Fibroblast of skin of back (primary cell): ENCODE results near the gene TSPEAR.
"Not testable (repeated sequence)": the region's sequence is repeated elsewhere in the genome, so short reads cannot be mapped to it uniquely, and the experiment has no call there.

Experiments
- DNase-seq: peaks from one replicate; pipeline ENCODE4 v3.0.0-alpha.2; 2013

The TSPEAR gene

GRCh38 chr21:44496564-44497550 is 214.5 kb downstream of the TSPEAR start:
- no peak for DNase-seq

- DNase-seq, result no peak
Measured at GRCh38 chr21:44495611-44496563, 215.5 kb downstream of the TSPEAR start.

DNA sequence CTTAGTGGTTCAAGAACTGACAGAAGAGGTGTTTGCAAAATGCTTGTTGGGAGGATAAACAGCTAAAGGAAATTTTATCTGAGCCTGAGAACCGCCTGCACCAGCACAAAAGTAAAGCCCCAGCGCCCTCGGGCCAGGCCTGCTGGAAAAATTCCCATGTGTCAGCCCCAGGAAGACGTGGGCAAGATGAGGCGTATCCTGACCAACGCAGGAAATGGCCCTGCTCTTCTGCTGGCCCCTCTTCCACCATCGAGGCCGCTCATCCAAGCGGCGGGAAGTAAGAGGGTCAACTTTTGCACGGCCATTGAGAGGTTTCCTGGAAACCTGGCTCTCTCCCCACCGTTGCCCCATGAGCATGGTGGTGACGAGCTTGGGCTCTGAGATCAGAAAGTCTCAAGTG is 216.4 kb downstream of the TSPEAR start:
- DNase-seq, result no peak

- DNase-seq, result no peak
Measured at GRCh38 chr21:44494418-44494817, 217.0 kb downstream of the TSPEAR start.

GRCh38 chr21:44492567-44493385 is 218.6 kb downstream of the TSPEAR start:
- no peak for DNase-seq

DNA sequence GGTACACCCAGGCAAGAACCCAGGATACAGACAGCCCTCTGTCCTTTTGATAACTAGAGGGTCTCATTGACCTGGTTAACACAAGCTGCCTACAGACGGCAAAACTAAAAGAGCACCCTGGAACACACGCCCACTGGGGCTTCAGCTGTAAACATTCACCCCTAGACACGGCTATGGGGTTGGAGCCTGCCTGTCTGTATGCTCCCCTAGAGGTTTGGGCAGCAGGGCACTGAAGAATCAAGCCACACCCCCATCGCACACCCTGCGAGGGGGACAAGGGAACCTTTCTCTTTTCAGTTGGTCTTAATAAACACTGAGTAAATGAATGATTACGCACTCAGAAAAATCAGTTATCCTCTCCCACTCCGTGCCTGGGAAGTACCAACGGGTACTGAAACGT is 220.6 kb downstream of the TSPEAR start:
- DNase-seq, result no peak

DNA sequence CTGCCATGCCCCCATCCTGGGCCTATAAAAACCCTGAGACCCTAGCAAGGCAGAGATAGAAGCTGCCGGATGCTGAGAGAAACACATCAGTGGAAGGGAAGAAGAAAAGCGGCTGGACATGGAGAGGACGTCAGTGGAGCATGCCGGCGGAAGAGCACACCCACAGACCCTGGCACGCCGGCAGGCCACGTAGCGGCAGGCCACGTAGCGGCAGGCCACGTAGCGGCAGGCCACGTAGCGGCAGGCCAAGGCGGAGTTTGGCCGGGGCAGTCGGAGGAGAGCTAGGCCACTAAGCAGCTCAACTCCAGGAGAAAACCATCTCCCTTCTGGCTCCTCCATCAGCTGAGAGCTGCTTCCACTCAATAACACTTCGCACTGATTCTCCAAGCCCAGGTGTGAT is 221.0 kb downstream of the TSPEAR start:
- DNase-seq, result no peak

- DNase-seq, result no peak
Measured at GRCh38 chr21:44489962-44490361, 221.4 kb downstream of the TSPEAR start.

DNA sequence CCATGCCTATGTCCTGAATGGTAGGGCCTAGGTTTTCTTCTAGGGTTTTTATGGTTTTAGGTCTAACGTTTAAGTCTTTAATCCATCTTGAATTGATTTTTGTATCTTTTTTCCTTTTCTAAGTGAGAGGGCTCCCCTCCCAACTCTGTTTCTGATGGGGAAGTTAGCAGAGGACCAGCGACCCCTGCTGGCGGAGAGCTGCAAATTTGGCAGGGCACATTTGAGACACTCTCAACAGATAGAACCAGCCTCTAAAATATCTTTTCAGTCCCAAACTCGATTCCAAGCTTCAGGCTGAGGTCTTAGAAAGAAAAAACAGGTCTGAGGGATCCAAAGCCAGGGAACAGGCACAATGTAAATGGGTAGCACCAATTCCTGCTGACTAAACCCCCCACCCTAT is 223.5 kb downstream of the TSPEAR start:
- no peak for DNase-seq

- no peak for DNase-seq
Measured at GRCh38 chr21:44486302-44486701, 225.1 kb downstream of the TSPEAR start.

DNA sequence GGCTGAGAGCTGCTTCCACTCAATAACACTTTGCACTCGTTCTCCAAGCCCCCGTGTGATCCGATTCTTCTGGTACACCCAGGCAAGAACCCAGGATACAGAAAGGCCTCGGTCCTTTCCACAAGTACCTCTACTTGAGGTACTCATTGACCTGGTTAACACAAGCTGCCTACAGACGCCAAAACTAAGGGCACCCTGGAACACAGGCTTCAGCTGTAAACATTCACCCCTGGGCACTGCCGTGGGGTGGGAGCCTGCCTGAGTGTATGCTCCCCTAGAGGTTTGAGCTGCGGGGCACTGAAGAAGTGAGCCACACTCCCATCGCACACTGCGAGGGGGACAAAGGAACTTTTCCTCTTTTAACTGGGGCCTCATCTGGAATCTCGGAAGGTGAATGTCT is 225.6 kb downstream of the TSPEAR start:
- DNase-seq, result no peak

GRCh38 chr21:44485254-44485793 is 226.0 kb downstream of the TSPEAR start:
- DNase-seq, result no peak

DNA sequence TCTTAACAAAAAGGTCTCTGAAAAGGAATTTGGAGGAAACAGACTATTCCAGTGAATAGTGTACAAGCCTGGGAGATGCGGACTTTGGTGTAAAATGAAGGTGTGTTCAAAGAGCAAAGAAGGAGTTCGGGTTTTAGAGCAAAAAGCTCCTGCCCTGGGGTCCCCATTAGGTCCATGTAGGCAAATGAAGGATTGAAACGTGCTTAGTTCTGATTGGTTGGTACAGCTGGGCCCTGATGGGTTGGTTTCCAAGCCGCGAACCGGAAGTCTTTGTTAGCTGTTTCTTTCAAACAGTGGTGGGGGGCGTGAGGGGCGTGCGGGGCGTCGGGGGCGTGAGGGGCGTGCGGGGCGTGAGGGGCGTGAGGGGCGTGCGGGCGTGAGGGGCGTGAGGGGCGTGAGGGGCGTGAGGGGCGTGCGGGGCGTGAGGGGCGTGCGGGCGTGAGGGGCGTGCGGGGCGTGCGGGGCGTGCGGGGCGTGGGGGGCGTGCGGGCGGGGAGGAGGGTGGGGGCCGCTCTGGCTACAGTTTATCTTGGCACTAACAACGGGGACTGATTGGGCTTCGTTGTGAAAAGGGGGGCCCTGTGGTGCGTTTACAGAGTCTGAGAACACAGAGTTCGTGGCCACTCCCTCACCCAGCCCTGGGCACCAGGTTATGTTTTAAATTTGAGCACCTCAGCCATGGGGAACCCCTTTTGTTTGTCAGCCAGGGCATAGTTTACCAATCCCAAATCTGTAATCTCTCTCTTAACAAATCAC is 226.7 kb downstream of the TSPEAR start:
- DNase-seq, result no peak

DNA sequence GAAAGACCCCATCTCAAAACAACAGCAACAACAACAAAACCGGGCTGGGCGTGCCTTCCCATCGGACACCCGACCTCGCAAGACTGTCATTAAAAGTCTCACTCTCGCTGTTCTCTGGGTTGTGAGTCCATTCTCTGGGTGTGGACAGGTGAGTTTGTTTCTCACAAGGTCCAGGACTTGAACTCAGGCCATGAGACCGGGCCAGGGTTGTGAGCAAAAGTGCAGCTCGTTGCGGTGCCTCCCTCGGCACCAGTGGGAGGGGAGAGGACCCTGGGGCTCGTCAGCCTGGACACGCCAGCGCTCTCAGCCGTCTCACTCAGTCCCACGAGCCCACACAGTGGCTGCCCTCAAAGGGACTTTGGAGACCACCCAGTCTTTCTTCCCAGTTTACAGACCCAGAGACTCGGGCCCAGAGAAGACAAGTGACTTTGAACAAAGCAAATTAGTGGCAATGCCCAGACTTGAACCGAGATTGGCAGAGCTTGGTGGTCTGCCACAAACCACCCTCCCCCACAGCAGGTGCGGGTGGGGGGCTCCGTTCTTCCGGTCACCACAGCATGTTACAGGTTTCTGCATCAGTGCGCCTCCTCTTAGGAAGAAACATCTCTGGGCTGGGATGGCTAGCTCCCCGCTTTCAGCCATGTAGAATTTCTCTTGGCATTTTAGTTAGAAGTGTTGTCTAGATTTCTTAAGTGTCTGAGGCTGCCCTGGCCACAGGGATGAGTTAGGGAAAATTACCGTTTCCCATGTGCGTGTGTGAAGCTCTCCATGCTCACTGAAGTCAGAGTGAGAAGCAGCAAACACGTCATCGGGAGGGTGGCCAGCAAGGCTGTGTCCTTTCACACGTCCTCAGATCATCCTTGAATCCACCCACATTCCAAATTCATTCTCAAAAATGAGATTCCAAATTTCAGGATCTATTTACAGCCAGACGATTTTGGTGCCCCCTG is 227.8 kb downstream of the TSPEAR start:
- DNase-seq, result no peak

DNA sequence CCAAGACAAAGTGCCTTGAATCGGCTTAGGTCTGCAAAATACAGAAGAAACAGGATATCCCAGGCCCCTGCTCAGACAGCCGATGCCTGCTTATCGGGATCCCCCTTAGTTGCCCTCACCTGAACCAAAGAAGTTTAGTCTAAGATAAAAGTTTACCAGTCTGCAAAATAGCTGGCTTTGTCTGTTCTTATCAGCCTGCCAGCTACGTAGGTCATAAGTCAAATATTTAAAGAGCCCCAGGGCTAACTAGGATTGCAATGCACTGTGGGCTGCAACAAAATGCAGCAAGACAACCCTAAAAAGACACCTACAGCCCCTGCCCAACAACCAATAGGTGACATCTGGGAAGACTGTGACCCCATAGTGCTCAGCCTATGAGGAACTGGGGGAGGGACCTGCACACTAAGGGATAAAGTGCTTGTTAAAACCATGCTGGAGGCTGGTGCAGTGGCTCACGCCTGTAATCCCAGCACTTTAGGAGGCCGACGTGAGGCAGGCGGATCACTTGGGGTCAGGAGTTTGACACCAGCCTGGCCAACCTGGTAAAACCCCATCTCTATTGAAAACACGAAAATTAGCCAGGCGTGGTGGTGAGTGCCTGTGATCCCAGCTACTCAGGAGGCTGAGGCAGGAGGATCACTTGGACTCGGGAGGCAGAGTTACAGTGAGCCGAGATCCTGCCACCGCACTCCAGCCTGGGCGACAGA is 228.6 kb downstream of the TSPEAR start:
- DNase-seq, result no peak

GRCh38 chr21:44480200-44481053 is 230.9 kb downstream of the TSPEAR start:
- no peak for DNase-seq

- DNase-seq, result not testable (repeated sequence)
Measured at GRCh38 chr21:44479556-44480199, 231.7 kb downstream of the TSPEAR start.

DNA sequence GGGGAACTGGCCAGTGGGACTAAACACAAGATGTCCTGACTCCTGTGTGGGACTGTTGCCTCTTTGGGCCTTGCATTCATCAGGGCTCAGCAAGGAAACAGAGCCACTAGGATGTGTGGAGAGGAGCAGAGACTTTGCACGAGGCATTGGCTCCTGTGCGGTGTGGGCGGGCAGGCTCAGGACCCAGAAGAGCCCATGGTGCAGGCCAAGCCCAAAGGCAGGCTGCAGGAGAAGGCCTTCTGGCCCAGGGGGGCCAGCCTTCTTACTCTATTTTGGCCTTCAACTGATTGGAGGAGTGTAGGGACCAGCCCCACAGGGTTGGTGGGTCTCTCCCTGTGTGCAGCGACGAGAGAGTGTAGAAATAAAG is 232.6 kb downstream of the TSPEAR start:
- no peak for DNase-seq
